ENCODE results near the gene PRDM5.

- TF ChIP-seq CTCF (IDR thresholded peaks at IDR 0.05) (no peak), POLR2A (IDR thresholded peaks at IDR 0.05) (no peak)
Measured at GRCh38 chr4:120725639-120726580, 196.6 kb downstream of the PRDM5 start.

Measured in body of pancreas (tissue), 4 donors.